AG04450 (cell line): ENCODE data around the gene PDE5A. TPM values are rescaled to one million over a fixed set of nuclear protein-coding genes. Genes with fewer than 3 reads are reported as not detected.

ENCODE experiments used
- CTCF ChIA-PET: fragments of 300-600, 350-600 bp; formaldehyde crosslinking; extraction: SDS; loops from one replicate; lab custom pipeline; 2022; ENCODE audit warnings: antibody characterized with exemption, inconsistent platforms; lab: Charles Lee
- POLR2A ChIA-PET: fragments of 350-600 bp; formaldehyde crosslinking; extraction: SDS; loops from one replicate; lab custom pipeline; 2021; ENCODE audit warnings: antibody characterized with exemption, inconsistent platforms; lab: Yijun Ruan, JAX
- DNase-seq: peaks from one replicate; pipeline ENCODE4 v3.0.0-alpha.2; 2011; ENCODE audit warnings: low read depth, low spot score
- H3K27ac ChIP-seq: one replicate; pipeline ENCODE4 v1.5.1; 2012; ENCODE audit warnings: low read depth, low read length, control low read depth
- H3K27me3 ChIP-seq: one replicate; pipeline ENCODE4 v1.6.0; 2012; ENCODE audit warnings: low read length; ENCODE audit not compliant: control insufficient read depth, insufficient read depth
- H3K4me3 ChIP-seq: 2 replicates; pipeline ENCODE4 v1.5.1; 2011; ENCODE audit warnings: mild to moderate bottlenecking, low read depth, low read length, control low read depth
- H3K9me3 ChIP-seq: 2 replicates; pipeline ENCODE4 v1.5.1; 2012; ENCODE audit warnings: low read length; ENCODE audit not compliant: control insufficient read depth, insufficient read depth
- CTCF ChIP-seq: IDR thresholded peaks from 2 replicates; pipeline ENCODE4 v1.5.1; 2011; ENCODE audit warnings: low read depth, low read length, control low read depth, inconsistent platforms
- polyA plus RNA-seq: library from polyadenylated mRNA; depleted of rRNA; stranded (reverse); fragments of >200 nt; gene quantifications from 2 replicates; pipeline ENCODE4 v1.2.3, GENCODE V29; 2011

PDE5A gene
- polyA plus RNA-seq, 1 experiment = 489 TPM

GRCh38 chr4:119656342-119656741, 27.7 kb upstream of the PDE5A start:
- peak overlapping the region; percentile 41 for H3K27ac ChIP-seq
- DNase-seq = no peak
- H3K9me3 ChIP-seq = no peaks in the 10 kb centered on the region
- ChIA-PET POLR2A (interaction anchor here (1.2 to 1.4 kb wide), 2 partner anchors 28 to 79 kb away, joined by 3 to 4 read pairs; partner anchors contain the start of gene PDE5A), CTCF (interaction anchor here (1.7 to 3.7 kb wide), 2 partner anchors 27 to 28 kb away, joined by 6 to 14 read pairs; partner anchors contain the start of gene PDE5A)
- no peak for TF ChIP-seq CTCF
- no peaks in the 10 kb centered on the region for H3K27me3 ChIP-seq
- H3K4me3 ChIP-seq = no peak overlapping the region

- no peaks in the 10 kb centered on the region for H3K27me3 ChIP-seq
- H3K27ac ChIP-seq = no peak overlapping the region
- H3K4me3 ChIP-seq = no peak overlapping the region
- no peak for DNase-seq
- POLR2A ChIA-PET = interaction anchor here (0.7 kb wide), 1 partner anchor 80 kb away, joined by 3 read pairs; no protein-coding TSS in a partner anchor
- H3K9me3 ChIP-seq = no peaks in the 10 kb centered on the region
- CTCF ChIA-PET = interaction anchor here (3.7 kb wide), 1 partner anchor 27 kb away, joined by 14 read pairs; the partner anchor contains the start of gene PDE5A
- no peak for TF ChIP-seq CTCF
Measured at GRCh38 chr4:119655111-119655837, 26.7 kb upstream of the PDE5A start.

- no peak overlapping the region for H3K27ac ChIP-seq
- H3K9me3 ChIP-seq = no peaks in the 10 kb centered on the region
- ChIA-PET CTCF (interaction anchor here (0.6 to 3.7 kb wide), 3 partner anchors 9 to 403 kb away, joined by 3 to 14 read pairs (median 8); partner anchors contain the start of gene PDE5A), POLR2A (no interaction called here)
- no peak for TF ChIP-seq CTCF
- DNase-seq = no peak
- H3K27me3 ChIP-seq = no peaks in the 10 kb centered on the region
- no peak overlapping the region for H3K4me3 ChIP-seq
Measured at GRCh38 chr4:119653990-119654389, 25.4 kb upstream of the PDE5A start.

GRCh38 chr4:119652998-119653397, 24.4 kb upstream of the PDE5A start:
- peak; percentile 70 for DNase-seq
- H3K27ac ChIP-seq = no peak overlapping the region
- no peak overlapping the region for H3K4me3 ChIP-seq
- CTCF ChIA-PET = interaction anchor here (1.5 to 3.7 kb wide), 2 partner anchors 24 to 404 kb away, joined by 3 to 14 read pairs; partner anchors contain the start of gene PDE5A
- no peaks in the 10 kb centered on the region for H3K9me3 ChIP-seq
- POLR2A ChIA-PET = interaction anchor here (1.1 kb wide), 1 partner anchor 24 kb away, joined by 3 read pairs; the partner anchor contains the start of gene PDE5A
- H3K27me3 ChIP-seq = no peaks in the 10 kb centered on the region
- TF ChIP-seq CTCF = no peak

GRCh38 chr4:119648398-119648797, 19.8 kb upstream of the PDE5A start:
- Histone ChIP-seq H3K27ac (no peak overlapping the region), H3K9me3 (no peaks in the 10 kb centered on the region), H3K4me3 (no peak overlapping the region), H3K27me3 (no peaks in the 10 kb centered on the region)
- POLR2A ChIA-PET = no interaction called here
- CTCF ChIA-PET = interaction anchor here (1.0 kb wide), 1 partner anchor 19 kb away, joined by 3 read pairs; no protein-coding TSS in a partner anchor
- no peak for DNase-seq
- TF ChIP-seq CTCF = no peak
